ENCODE measurements around the gene DPF1.

GRCh38 chr19:38197937-38198704 is 25.9 kb downstream of the DPF1 start:
- TF ChIP-seq, protein P1, sequence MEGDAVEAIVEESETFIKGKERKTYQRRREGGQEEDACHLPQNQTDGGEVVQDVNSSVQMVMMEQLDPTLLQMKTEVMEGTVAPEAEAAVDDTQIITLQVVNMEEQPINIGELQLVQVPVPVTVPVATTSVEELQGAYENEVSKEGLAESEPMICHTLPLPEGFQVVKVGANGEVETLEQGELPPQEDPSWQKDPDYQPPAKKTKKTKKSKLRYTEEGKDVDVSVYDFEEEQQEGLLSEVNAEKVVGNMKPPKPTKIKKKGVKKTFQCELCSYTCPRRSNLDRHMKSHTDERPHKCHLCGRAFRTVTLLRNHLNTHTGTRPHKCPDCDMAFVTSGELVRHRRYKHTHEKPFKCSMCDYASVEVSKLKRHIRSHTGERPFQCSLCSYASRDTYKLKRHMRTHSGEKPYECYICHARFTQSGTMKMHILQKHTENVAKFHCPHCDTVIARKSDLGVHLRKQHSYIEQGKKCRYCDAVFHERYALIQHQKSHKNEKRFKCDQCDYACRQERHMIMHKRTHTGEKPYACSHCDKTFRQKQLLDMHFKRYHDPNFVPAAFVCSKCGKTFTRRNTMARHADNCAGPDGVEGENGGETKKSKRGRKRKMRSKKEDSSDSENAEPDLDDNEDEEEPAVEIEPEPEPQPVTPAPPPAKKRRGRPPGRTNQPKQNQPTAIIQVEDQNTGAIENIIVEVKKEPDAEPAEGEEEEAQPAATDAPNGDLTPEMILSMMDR (IDR thresholded peaks at IDR 0.05): no peak
- TF ChIP-seq EZH2 (IDR thresholded peaks at IDR 0.05; ENCODE audit: borderline replicate concordance, insufficient read depth, low read depth, low read length, poor library complexity, severe bottlenecking): no peak
